ENCODE results near the gene KCNQ2. TPM values are rescaled to one million over a fixed set of nuclear protein-coding genes. Genes with fewer than 3 reads are reported as not detected.
A peak's percentile ranks its signal among the peaks of the same experiment; 100 is the strongest.

KCNQ2 gene
- total and polyA plus RNA-seq, 5 donors: under 0.01 to 2.3 (median 1.1) TPM; not detected in 2

DNA sequence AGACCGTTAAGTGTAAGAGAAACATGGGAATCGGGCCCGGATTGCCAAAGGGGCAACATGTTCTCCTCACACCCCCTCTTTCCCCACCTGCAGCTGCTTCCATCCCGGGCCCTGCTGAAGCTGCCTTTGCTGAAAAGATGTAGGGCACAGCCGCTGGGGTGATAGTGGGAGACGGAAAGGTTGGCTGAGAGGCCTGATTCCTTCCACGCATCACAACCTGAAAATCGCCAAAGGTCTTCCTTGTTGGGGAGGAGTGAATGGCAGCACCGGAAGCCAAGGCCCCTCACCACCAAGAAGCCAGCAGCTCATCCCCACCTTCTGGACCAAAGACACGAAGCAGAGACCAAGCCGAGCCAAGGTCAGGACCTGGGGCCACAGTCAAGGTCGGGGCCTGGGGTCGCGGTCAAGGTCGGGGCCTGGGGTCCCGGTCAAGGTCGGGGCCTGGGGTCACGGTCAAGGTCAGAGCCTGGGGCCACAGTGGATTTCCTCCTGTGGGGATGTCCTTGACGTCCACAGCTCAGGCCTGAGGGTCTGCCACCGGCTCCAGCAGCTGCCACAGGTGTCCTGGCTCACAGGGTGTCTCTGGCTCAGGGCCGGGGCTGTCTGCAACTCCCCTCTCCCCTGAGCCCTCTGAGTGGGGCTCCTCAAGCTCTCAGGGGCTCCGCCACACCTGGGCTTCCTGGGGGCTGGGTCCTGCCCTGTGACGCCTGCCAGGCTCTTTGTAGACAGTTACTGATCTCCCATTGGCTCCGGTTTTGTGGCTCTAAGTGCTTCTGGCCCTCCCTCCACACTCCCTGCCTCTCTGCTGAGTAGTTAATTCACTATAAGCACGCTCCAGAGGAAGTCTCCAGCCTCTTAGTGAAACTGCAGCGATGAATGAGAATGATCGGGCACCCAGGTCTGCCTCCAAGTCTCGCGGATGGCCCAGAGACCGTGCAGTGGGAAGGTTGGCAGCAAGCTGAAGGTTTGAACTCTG is 105.8 kb downstream of the KCNQ2 start:
- no peaks in the 10 kb centered on the region for H3K27me3 ChIP-seq (ENCODE audit: control insufficient read depth, insufficient read depth)
- no peak overlapping the region for H3K4me3 ChIP-seq (ENCODE audit: low read length)
- no peaks in the 10 kb centered on the region for H3K9me3 ChIP-seq (ENCODE audit: control insufficient read depth, low read length)
- no peaks in the 10 kb centered on the region for H3K4me1 ChIP-seq (ENCODE audit: control insufficient read depth, insufficient read depth, low read length)
- intact Hi-C loops (cut with DNase I): no loop called here
- DNase-seq: peak in 2 of 3 donors; percentile 34 to 55
- WGBS: 79% methylated on average over 30 of the region's 30 CpGs
- no peak for ATAC-seq
- H3K27ac ChIP-seq (ENCODE audit: low read length): no peak overlapping the region

DNA sequence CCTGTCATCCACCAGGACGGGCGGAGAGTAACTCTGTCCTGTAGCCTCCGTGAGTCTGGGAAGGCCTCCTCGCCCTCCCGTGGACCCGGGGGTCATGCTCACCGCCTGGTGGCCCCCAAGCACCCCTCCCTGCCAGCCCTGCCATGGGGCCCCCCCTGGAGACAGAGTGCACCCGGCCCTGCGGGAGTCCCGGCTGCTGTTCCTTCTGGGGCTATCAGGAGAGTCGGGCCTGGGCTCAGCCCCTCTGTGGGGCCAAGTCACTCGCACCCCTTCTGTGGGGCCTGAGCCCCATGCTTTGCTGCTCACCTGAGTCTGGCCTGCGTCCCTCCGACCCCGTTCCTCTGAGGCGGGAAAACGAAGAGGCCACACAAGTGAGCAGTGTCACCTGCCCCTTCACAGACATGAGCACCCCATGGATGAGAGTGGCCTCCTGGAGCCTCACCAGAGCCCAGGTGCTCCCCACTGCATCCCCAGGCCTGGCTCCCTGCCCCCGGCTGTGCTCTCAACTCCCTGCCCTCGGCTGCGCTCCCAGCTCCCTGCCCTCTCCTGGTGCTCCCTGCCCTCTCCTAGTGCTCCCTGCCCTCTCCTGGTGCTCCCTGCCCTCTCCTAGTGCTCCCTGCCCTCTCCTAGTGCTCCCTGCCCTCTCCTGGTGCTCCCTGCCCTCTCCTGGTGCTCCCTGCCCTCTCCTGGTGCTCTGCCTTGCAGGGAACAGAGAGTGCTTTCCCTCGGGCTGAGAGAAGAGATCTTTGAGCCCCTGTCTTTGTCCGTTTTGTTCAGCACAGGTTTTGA is 106.7 kb downstream of the KCNQ2 start:
- Histone ChIP-seq H3K9me3 (ENCODE audit: control insufficient read depth, low read length) (no peaks in the 10 kb centered on the region), H3K27me3 (ENCODE audit: control insufficient read depth, insufficient read depth) (no peaks in the 10 kb centered on the region), H3K4me1 (ENCODE audit: control insufficient read depth, insufficient read depth, low read length) (no peaks in the 10 kb centered on the region), H3K27ac (ENCODE audit: low read length) (no peak overlapping the region), H3K4me3 (ENCODE audit: low read length) (no peak overlapping the region)
- peak in 2 of 3 donors; percentile 38 to 39 for DNase-seq
- ATAC-seq: no peak
- intact Hi-C loops (cut with DNase I): no loop called here
- WGBS: 84% methylated on average over 22 of the region's 22 CpGs

DNA sequence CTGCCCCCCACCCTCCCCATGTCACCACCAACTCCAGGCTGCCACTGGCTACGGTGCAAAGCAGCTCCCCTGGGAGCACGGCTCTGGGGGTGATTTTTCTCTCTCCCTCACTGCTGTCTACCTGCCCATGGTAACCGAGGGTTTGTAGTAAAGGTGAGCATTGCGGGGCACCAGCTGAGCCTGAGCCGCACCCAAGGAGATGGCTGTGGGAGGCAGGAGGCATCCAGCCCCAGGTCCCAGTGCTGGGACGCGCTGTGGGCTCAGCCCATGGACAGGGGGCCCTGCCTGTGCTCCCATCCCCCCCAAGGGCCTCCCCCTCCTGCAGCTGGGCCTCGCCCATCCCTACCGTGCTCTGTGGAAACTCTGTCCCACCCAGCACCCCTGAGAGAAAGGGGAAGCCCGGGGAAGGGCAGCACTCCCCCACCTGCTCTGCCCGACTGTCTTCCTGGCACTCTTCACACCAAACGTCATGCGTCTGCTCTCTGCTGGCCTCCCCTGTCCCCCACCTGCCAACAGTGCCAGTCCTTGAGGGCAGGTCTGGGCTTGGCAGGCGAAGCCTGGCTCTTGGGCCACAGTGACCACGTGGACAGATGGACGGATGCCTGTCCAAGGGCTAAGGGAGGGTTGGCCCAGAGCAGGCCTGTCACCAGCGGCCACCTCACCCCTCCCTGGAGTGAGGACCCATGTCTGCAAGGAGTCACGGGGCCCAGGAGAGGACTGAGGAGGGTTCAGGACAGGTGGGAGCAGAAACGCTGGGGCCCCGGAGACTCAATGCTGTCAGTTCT is 107.5 kb downstream of the KCNQ2 start:
- no peaks in the 10 kb centered on the region for H3K27me3 ChIP-seq (ENCODE audit: control insufficient read depth, insufficient read depth)
- H3K27ac ChIP-seq (ENCODE audit: low read length): no peak overlapping the region
- no peak overlapping the region for H3K4me3 ChIP-seq (ENCODE audit: low read length)
- no peaks in the 10 kb centered on the region for H3K4me1 ChIP-seq (ENCODE audit: control insufficient read depth, insufficient read depth, low read length)
- H3K9me3 ChIP-seq (ENCODE audit: control insufficient read depth, low read length): no peaks in the 10 kb centered on the region
- intact Hi-C loops (cut with DNase I): no loop called here
- 76% methylated on average over 20 of the region's 20 CpGs for WGBS
- ATAC-seq: no peak
- DNase-seq: peak in 2 of 3 donors; percentile 22 to 42

DNA sequence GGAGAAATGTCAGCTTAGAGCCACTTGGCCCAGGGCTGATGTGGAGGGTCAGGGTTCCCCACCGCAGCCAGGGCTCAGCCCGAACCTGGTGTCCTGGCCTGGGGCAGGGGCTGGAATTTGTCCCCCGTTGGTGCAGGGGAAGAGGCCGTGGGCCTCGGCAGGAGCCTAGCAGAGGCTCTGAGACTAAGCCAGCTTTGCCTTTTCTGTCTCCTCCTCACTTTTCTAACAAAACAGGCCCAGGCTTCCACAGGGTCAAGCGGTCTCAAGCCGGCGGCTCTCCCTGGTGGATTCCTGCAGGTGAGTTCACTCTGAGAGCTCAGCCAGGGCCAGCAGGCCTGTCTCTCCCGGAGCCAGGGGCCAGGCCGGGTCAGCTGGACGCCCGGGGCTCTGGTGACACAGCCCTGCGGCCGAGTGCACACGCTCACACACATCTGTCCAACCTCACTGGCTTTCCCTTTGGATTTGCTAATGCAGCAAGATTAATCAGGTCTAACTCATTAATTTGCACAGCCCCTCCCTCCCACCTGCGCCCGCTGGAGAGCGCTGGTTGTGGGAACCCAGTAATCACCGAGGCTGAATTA is 108.4 kb downstream of the KCNQ2 start:
- no peak overlapping the region for H3K4me3 ChIP-seq (ENCODE audit: low read length)
- no peaks in the 10 kb centered on the region for H3K27me3 ChIP-seq (ENCODE audit: control insufficient read depth, insufficient read depth)
- no peak for ATAC-seq
- no peaks in the 10 kb centered on the region for H3K9me3 ChIP-seq (ENCODE audit: control insufficient read depth, low read length)
- no peak overlapping the region for H3K27ac ChIP-seq (ENCODE audit: low read length)
- intact Hi-C loops (cut with DNase I): no loop called here
- WGBS: 78% methylated on average over 19 of the region's 19 CpGs
- peak in 2 of 3 donors; percentile 12 to 31 for DNase-seq
- H3K4me1 ChIP-seq (ENCODE audit: control insufficient read depth, insufficient read depth, low read length): no peaks in the 10 kb centered on the region

DNA sequence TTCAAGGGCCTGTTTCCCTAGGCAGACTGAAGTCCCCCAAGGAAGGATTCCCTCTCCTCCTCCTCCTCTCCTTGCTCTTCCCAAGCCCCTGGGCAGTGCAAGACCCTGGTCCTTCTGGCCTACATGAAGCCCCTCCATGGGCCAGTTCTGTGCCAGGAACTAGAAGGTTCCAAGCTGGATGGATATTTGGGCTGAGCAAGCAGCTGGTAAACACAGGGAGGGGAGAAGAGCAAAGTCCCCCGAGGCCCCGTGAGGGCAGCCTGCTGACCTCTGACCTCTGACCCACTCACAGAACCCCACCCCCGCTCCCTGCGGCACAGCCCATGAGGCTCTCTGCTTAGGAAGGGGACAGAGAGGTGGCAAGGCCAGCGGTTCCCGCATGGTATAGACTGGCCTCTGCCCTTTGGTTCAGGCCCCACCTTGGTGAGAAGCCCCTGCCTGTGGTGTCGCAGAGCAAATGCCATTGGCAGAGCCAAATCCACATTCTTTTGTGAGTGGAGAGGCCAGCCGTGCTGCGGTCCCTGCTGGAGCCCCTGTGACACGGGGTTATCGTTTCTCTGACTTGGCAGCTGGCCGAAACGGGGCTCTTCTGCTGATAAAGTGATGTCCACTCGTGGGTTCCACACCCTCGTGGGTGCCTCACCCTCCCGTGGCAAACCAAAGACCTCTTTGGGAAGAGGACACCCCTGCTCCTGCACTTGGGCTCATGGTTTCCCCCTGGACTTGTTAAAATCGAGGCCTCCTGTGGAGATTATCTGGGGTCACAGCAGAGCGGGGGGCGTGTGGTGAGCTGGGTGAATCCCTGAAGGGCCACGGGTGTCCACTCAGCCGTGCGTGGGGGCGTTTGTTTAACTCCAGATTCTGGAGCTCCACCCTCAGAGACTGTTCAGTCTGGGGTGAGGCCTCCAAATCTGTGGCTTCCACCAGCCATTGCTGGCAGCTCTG is 109.2 kb downstream of the KCNQ2 start:
- no peaks in the 10 kb centered on the region for H3K9me3 ChIP-seq (ENCODE audit: control insufficient read depth, low read length)
- no peaks in the 10 kb centered on the region for H3K27me3 ChIP-seq (ENCODE audit: control insufficient read depth, insufficient read depth)
- ATAC-seq: no peak
- H3K4me3 ChIP-seq (ENCODE audit: low read length): no peak overlapping the region
- no peak overlapping the region for H3K27ac ChIP-seq (ENCODE audit: low read length)
- no peaks in the 10 kb centered on the region for H3K4me1 ChIP-seq (ENCODE audit: control insufficient read depth, insufficient read depth, low read length)
- intact Hi-C loops (cut with DNase I): no loop called here
- DNase-seq: peak in 2 of 3 donors; percentile 41 to 45
- WGBS: 45% methylated on average over 23 of the region's 23 CpGs

DNA sequence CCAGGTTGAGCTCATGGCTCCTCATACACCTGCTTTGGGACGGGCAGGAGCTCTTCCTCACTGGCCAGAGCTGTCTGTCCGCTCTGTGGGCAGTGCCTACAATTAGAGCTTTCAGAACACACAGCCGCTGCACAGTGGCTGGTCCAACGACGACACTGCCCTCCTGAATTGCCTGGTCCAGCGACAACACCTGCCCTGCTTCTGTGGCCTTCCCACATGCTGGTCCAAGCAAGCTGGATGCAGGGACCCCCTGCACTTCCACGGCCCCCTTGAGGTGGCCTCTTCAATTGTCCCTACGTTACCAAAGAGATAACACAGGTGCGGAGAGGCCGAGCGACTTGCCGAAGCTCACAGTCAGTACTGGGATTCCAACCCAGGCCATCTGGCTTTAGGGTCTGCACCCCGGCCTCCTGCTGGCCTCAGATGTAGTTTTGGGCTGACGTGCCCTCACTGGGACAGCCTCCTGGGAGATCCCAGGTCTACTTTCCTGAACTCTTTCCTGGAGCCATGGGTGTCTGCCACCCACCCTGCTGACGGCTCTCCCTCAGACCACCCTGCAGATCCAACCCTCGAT is 109.9 kb downstream of the KCNQ2 start:
- ATAC-seq (no peak), DNase-seq (peak in 2 of 3 donors; percentile 6 to 25)
- Histone ChIP-seq H3K4me1 (ENCODE audit: control insufficient read depth, insufficient read depth, low read length) (no peaks in the 10 kb centered on the region), H3K9me3 (ENCODE audit: control insufficient read depth, low read length) (no peaks in the 10 kb centered on the region), H3K4me3 (ENCODE audit: low read length) (no peak overlapping the region), H3K27ac (ENCODE audit: low read length) (no peak overlapping the region), H3K27me3 (ENCODE audit: control insufficient read depth, insufficient read depth) (no peaks in the 10 kb centered on the region)
- whole genome bisulfite sequencing: 69% methylated on average over 16 of the region's 16 CpGs
- intact Hi-C loops (cut with DNase I): no loop called here

DNA sequence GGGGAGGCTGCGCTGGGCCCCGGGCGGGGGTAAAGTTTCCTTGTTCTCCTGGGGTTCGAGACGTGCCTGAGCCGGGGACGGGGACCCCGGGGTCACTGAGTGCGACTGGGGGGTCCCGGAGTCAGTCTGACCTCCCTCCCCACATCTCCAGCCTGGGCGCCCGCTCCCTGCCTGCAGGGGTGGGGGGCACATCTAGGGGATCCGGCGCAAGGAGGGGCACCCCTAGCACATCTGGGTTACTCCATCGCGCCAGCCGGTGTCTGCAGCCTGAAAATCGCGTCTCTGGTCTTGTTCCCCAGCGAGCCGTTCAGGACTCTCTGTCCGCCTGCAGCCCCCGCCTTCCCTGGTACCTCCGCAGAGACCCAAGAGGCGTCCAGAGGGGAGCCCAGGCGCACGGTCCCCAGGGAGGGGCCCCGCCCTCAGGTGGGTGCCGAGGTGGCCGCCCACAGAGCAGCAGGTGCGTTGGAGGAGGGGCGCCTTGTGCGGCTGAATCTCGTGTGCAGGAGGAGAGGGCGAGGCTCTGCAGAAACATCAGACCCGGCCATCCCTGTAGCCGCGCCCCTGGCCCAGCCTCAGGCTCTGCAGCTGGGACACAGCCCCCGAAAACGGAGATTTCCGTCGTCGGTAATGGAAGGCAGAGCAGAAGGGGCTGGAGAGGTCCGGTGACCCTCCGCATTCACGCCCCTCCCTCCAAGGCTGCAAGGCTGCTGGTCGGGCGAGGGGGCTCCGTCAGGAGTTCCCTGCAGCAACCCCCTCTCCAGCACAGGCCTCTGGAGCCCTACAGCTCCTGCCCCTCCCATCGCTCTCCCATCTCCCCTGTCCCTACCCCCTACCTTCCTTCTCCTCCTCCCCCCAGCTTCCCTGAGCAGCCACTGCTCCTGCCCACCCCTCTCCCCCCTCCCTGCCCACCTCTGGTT is 110.7 kb downstream of the KCNQ2 start:
- no peak overlapping the region for H3K27ac ChIP-seq (ENCODE audit: low read length)
- H3K4me1 ChIP-seq (ENCODE audit: control insufficient read depth, insufficient read depth, low read length): no peaks in the 10 kb centered on the region
- intact Hi-C loops (cut with DNase I): no loop called here
- WGBS: 10% methylated on average over 50 of the region's 50 CpGs
- H3K27me3 ChIP-seq (ENCODE audit: control insufficient read depth, insufficient read depth): no peaks in the 10 kb centered on the region
- no peaks in the 10 kb centered on the region for H3K9me3 ChIP-seq (ENCODE audit: control insufficient read depth, low read length)
- DNase-seq: peak in 2 of 3 donors; percentile 50 to 55
- no peak overlapping the region for H3K4me3 ChIP-seq (ENCODE audit: low read length)
- no peak for ATAC-seq

DNA sequence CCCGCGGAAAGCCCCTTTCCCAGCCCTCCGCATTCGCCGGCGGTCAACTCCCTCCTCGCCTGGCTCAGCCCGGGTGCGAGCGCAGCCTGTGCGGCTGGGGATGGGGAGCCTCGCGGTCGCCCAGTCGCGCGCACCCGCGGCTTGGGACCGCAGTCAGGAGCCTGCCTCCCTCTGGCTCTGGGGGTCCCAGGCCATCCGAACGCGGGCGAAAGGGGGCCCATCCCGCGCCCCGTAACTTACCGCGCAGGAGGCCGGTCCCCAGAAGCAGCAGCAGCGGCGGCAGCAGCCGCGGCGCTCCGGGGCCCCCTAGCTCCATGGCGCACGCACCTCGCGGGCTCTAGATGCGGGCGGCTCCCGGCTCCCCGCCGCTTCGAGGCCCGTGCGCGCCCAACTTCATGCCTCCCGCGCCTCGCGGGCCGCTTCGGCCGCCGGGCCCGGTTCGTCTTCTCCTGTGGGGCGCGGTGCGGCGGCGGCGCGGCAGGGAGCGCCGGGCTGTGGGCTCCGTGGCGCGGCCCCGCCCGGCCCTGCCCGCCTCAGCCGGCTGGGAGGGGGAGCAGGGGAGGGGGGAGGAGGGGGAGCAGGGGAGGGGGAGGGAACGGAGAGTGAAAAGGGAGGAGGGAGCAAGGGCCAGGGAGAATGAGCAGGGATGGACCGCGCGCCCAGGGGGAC is 111.5 kb downstream of the KCNQ2 start, which contains the start of gene CHRNA4:
TSS of gene CHRNA4 (minus strand) at position 500 of the 669 bp plus-strand sequence. CDS start at position 316, 184 bp downstream.
- ATAC-seq: no peak
- H3K27ac ChIP-seq (ENCODE audit: low read length): no peak within 1 kb of the TSS
- intact Hi-C loops (cut with DNase I): no loop called here
- no peaks in the 10 kb centered on the region for H3K27me3 ChIP-seq (ENCODE audit: control insufficient read depth, insufficient read depth)
- peak in 2 of 3 donors; percentile 37 to 39 for DNase-seq
- H3K4me1 ChIP-seq (ENCODE audit: control insufficient read depth, insufficient read depth, low read length): no peaks in the 10 kb centered on the region
- no peak within 1 kb of the TSS for H3K4me3 ChIP-seq (ENCODE audit: low read length)
- H3K9me3 ChIP-seq (ENCODE audit: control insufficient read depth, low read length): no peaks in the 10 kb centered on the region
- WGBS: 2% methylated on average over 78 of the region's 79 CpGs
